GM23338 (cell line): ENCODE results near the gene ARAF. TPM values are rescaled to one million over a fixed set of nuclear protein-coding genes. Genes with fewer than 3 reads are reported as not detected.

Source experiments
- ATAC-seq: fragments of 200-7000 bp; cut with Tn5 transposase; 3 replicates; pipeline ENCODE4 v1.9.1; 2020
- DNase-seq: peaks from one replicate; pipeline ENCODE4 v3.0.0-alpha.2; 2015; ENCODE audit warnings: low spot score
- H2AFZ ChIP-seq: fragments of 200-600 bp; sonication (generic); 2 replicates; pipeline ENCODE4 v1.8.0; 2016; ENCODE audit warnings: antibody characterized with exemption, mild to moderate bottlenecking, moderate library complexity
- H3F3A ChIP-seq: fragments of 200-600 bp; sonication (generic); replicated peaks from 2 replicates; pipeline ENCODE4 v1.8.0; 2017; ENCODE audit warnings: antibody characterized with exemption, mixed run types, low read depth
- H3K27ac ChIP-seq: fragments of 200-600 bp; sonication (generic); 2 replicates; pipeline ENCODE4 v1.6.1; 2016; ENCODE audit warnings: low read depth
- H3K27me3 ChIP-seq: fragments of 200-600 bp; sonication (generic); 2 replicates; pipeline ENCODE4 v1.8.0; 2016; ENCODE audit warnings: mild to moderate bottlenecking, mixed run types, moderate library complexity; ENCODE audit not compliant: insufficient read depth
- H3K36me3 ChIP-seq: fragments of 200-600 bp; sonication (generic); 2 replicates; pipeline ENCODE4 v1.8.0; 2016; ENCODE audit warnings: mild to moderate bottlenecking; ENCODE audit not compliant: insufficient read depth
- H3K4me1 ChIP-seq: fragments of 200-600 bp; sonication (generic); 2 replicates; pipeline ENCODE4 v1.8.0; 2016; ENCODE audit warnings: mild to moderate bottlenecking, moderate library complexity; ENCODE audit not compliant: insufficient read depth
- H3K4me2 ChIP-seq: fragments of 200-600 bp; sonication (generic); 2 replicates; pipeline ENCODE4 v1.7.1; 2017; ENCODE audit warnings: mixed run types
- H3K4me3 ChIP-seq: fragments of 200-600 bp; sonication (generic); 2 replicates; pipeline ENCODE4 v1.6.1; 2016; ENCODE audit warnings: mixed run types
- H3K79me2 ChIP-seq: fragments of 200-600 bp; sonication (generic); replicated peaks from 2 replicates; pipeline ENCODE4 v1.8.0; 2017; ENCODE audit warnings: mild to moderate bottlenecking; ENCODE audit not compliant: insufficient read depth
- H3K9me2 ChIP-seq: fragments of 200-600 bp; sonication (generic); 2 replicates; pipeline ENCODE4 v1.8.0; 2017; ENCODE audit not compliant: insufficient read depth
- H4K20me1 ChIP-seq: fragments of 200-600 bp; sonication (generic); replicated peaks from 2 replicates; pipeline ENCODE4 v1.8.0; 2017; ENCODE audit warnings: mild to moderate bottlenecking; ENCODE audit not compliant: insufficient read depth
- H3K27ac Mint-ChIP-seq: 2 replicates; pipeline ENCODE4 v1.8.0; 2020; ENCODE audit warnings: inconsistent platforms, mild to moderate bottlenecking, moderate library complexity, mixed read lengths
- H3K27me3 Mint-ChIP-seq: 3 replicates; pipeline ENCODE4 v1.8.0; 2022; ENCODE audit warnings: low read depth, mild to moderate bottlenecking, moderate library complexity, mixed read lengths, inconsistent platforms; ENCODE audit not compliant: insufficient read depth, poor library complexity
- H3K36me3 Mint-ChIP-seq: 3 replicates; pipeline ENCODE4 v1.8.0; 2021; ENCODE audit warnings: low read depth, mild to moderate bottlenecking, inconsistent platforms, moderate library complexity, mixed read lengths
- H3K4me1 Mint-ChIP-seq: 3 replicates; pipeline ENCODE4 v1.8.0; 2020; ENCODE audit warnings: mild to moderate bottlenecking, inconsistent platforms, mixed read lengths
- H3K4me3 Mint-ChIP-seq: 3 replicates; pipeline ENCODE4 v1.8.0; 2021; ENCODE audit warnings: moderate library complexity, mild to moderate bottlenecking, inconsistent platforms, mixed read lengths
- H3K9me3 Mint-ChIP-seq: 3 replicates; pipeline ENCODE4 v1.8.0; 2020; ENCODE audit warnings: moderate library complexity, mild to moderate bottlenecking, inconsistent platforms, mixed read lengths
- CTCF ChIP-seq, 2 experiments: fragments of 200-600 bp in 1 of 2; sonication (generic) in 1 of 2; conservative IDR thresholded peaks; 2 replicates each; pipeline versions ENCODE4 v1.5.1 to v1.6.1; 2016 to 2017; ENCODE audit warnings: antibody characterized with exemption in 2 of 2, low read depth in 2 of 2, mild to moderate bottlenecking in 2 of 2, moderate library complexity in 1 of 2
- JUNB ChIP-seq: IDR thresholded peaks from one replicate; pipeline ENCODE4 v1.6.1; 2016; ENCODE audit warnings: antibody characterized with exemption; ENCODE audit not compliant: unreplicated experiment
- NANOG ChIP-seq: IDR thresholded peaks from 2 replicates; pipeline ENCODE4 v1.6.1; 2016; ENCODE audit warnings: antibody characterized with exemption, borderline replicate concordance
- POLR2AphosphoS5 ChIP-seq: IDR thresholded peaks from 2 replicates; pipeline ENCODE4 v1.6.1; 2016; ENCODE audit warnings: antibody characterized with exemption, low read depth
- ZNF114 ChIP-seq: fragments of 250-450 bp; sonication (Bioruptor Pico); IDR thresholded peaks from 2 replicates; pipeline ENCODE4 v1.5.0; 2020; ENCODE audit warnings: mild to moderate bottlenecking, moderate library complexity
- ZNF331 ChIP-seq: fragments of 250-450 bp; sonication (Bioruptor Pico); IDR thresholded peaks from 2 replicates; pipeline ENCODE4 v1.5.0; 2020; ENCODE audit warnings: low read depth, mild to moderate bottlenecking, moderate library complexity
- ZNF462 ChIP-seq: fragments of 250-450 bp; sonication (Bioruptor Pico); IDR thresholded peaks from 2 replicates; pipeline ENCODE4 v1.5.0; 2020; ENCODE audit warnings: mild to moderate bottlenecking, moderate library complexity
- polyA plus RNA-seq: library from polyadenylated mRNA; unstranded; fragments of >200 nt; fragmentation: Nextera tagmentation; extraction: Ambion mirVana; gene quantifications from 2 replicates; pipeline ENCODE4 v1.2.1, GENCODE V29; 2016
- total RNA-seq: library from RNA; depleted of rRNA; stranded (reverse); fragments of >200 nt; shearing (Covaris generic); gene quantifications from 2 replicates; pipeline ENCODE4 v1.2.3, GENCODE V29; 2014

Gene ARAF
- total and polyA plus RNA-seq, 2 experiments from 2014 or later, result 28.2 to 43.9 TPM

- no peak for TF ChIP-seq ZNF462 (CRISPR knock-in tag)
- TF ChIP-seq POLR2AphosphoS5, result no peak
- no peak for TF ChIP-seq NANOG
- no peak for TF ChIP-seq CTCF (conservative IDR thresholded peaks at IDR 0.05; ENCODE audit: low read depth in 2 of 2)
These were observed 49.5 kb downstream of the ARAF start (continued) for GRCh38 chrX:47610511-47610910.

GRCh38 chrX:47611489-47611888 is 50.5 kb downstream of the ARAF start:
- DNase-seq (no peak), ATAC-seq (no peak)
- Histone ChIP-seq H3K79me2 (no peaks in the 10 kb centered on the region), H3F3A (no peaks in the 10 kb centered on the region), H3K4me1 (no peaks in the 10 kb centered on the region), H3K27me3 (no peaks in the 10 kb centered on the region), H4K20me1 (no peaks in the 10 kb centered on the region), H3K27ac (no peak overlapping the region), H2AFZ (no peak overlapping the region), H3K9me2 (no peaks in the 10 kb centered on the region), H3K4me3 (no peak overlapping the region), H3K36me3 (no peaks in the 10 kb centered on the region), H3K4me2 (no peak overlapping the region)
- Mint-ChIP-seq H3K36me3 (peaks cover 13% of the 10 kb centered on the region; the same call in 2 of the 3 replicates), H3K4me1 (peaks cover 17% of the 10 kb centered on the region), H3K4me3 (no peak overlapping the region), H3K27me3 (peaks cover 4% of the 10 kb centered on the region), H3K9me3 (no peaks in the 10 kb centered on the region), H3K27ac (no peak overlapping the region)
- TF ChIP-seq POLR2AphosphoS5, result no peak
- TF ChIP-seq ZNF331, result no peak
- TF ChIP-seq ZNF114 (CRISPR knock-in tag), result no peak
- no peak for TF ChIP-seq CTCF (conservative IDR thresholded peaks at IDR 0.05; ENCODE audit: low read depth in 2 of 2)
- no peak for TF ChIP-seq JUNB
- TF ChIP-seq NANOG, result no peak
